CD4-positive, alpha-beta T cell treated with Interleukin-4 for 1 hour (primary cell): ENCODE measurements around the gene SLFN11.
"Not testable (repeated sequence)": the region's sequence is repeated elsewhere in the genome, so short reads cannot be mapped to it uniquely, and the experiment has no call there.

ENCODE experiments used
- DNase-seq, 2 donors: peaks; one replicate each; pipeline ENCODE4 v3.0.0-alpha.2; 2020 to 2022

The SLFN11 gene

DNA sequence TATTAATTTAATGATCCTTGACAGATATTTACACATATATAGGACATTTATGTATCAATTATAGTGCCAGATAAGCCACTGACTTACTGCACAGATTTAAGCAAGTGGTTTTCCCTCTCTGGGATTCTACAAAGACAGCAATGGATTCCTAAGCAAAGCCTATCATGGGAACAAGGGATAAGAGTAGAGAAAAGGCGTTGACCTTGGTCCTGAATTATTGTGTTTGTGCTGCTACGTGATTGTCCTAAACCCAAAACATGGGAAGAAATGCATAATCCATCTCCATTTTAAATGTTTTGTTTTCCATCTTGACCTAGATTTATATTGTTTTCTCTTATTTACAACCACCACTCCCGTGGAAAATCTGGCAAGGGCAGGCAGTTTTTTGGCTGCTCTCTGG is 14.0 kb downstream of the SLFN11 start:
- DNase-seq: no peak

DNA sequence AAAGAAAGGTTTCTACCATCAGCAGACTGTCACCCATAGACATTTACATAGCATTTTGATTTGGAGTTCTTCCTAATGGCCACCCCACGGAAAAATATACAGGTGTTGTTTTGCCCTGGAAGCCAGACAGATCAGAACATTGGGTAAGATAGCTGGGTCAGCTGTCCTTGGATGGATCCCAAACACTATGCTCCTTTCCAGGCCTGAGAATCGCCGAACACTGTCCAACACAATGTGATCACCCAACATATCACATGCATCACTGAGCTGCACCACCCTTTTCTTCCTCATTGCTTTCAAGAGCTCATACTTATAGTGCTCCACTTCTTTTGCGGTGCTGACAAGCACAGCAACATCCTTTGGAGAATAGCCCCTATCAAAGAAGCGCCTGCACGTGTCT is 21.1 kb downstream of the SLFN11 start:
- no peak for DNase-seq

DNA sequence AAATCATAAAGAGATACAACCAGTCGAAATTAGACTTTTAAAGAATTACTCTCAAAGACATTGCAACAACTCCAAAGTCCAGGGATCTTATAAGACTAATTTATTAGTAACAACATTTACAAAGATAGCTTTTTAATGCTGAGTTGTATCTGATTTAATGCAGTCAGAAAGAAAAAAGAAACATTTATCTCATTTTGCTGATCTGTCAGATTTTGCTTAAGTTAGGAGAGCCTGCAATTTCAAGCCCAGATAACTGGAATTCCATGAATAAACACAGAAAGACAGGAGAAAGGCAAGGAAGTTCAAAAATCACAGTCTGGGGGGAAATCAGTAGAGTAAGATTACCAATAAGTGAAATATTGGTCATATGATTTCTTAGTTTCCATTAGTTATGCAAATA is 22.9 kb downstream of the SLFN11 start:
- no peak for DNase-seq

DNA sequence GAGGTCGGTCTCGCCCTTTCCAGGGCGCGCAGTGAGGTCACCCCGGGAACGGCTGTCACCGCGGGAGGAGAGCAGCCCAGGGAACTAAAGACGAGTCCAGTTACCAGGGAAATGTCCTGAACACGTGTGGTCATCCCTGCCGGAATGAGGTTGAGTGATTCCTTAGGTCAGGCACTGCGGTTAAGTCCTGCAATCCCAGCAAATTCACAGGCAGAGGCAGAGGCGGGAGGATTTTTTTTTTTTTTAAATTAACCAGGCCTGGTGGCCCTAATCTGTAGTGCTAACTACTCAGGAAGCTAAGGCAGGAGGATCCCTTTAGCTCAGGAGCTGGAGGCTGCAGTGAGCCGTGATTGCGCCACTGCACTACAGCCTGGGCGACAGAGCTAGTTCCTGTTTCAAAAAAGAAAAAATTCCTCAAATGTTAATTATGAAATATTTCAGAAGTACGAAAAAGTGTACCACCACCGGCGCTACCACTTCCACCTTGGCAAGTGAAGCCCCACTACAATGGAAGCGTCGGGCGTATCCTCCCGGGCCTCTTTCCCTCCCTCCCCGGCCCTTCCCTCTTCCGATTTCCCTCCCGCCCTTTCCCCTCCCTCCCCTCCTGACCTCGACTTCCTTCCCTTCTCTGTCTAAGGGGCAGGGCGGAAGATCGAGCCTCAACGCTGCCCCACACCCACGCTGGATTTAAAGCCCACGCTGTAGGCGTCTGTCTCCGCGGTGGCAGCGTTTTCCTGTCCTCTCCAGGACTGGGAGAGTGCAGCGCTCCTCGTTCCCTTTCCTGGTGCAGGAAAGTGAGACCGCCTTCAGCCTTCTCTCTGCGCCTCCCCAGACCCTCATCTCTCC is 27.3 kb downstream of the SLFN11 start:
- peak; percentile 53 to 67 for DNase-seq

DNA sequence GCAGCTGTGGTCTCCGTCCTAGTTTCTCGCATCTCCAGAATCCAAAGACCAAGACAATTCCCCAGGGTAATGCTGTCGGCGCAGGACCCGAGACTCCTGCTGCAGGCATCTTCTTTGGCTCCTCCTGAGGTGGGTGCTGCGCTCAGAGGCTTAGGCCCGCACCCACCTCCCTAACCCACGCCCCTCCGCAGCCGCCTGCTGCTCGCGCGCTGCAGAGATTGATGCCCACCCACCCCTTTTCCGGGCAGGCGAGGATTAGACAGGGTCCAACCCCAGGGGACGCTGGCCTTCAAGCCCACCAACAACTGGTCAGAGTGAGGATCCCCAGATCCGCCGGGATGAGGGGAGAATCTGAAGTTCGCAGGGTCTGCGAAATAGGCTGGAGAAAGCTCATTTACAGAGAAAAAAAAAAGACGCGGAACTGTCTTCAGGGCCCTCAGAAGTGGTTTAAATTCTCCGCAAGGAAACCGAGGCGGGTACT is 27.9 kb downstream of the SLFN11 start:
- no peak for DNase-seq

DNA sequence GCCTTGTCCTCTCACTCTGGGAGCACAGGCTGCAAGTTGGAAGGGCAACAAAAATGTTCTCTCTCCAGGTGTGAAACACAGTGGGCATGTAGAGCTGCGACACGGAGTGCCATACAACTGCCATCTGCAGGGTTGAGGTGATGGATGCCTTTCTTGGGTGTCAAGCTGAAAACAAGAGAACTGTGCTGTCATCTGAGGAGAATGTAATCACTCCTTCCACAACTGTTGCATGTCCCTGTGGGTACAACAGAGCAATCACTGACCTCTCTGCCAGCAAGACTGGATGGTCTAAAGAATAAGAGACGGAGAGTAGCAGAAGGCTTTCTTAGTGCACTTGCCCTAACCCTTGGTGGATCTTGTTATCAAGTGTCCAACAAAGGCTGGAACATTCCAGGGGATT is 29.2 kb downstream of the SLFN11 start:
- no peak for DNase-seq

DNA sequence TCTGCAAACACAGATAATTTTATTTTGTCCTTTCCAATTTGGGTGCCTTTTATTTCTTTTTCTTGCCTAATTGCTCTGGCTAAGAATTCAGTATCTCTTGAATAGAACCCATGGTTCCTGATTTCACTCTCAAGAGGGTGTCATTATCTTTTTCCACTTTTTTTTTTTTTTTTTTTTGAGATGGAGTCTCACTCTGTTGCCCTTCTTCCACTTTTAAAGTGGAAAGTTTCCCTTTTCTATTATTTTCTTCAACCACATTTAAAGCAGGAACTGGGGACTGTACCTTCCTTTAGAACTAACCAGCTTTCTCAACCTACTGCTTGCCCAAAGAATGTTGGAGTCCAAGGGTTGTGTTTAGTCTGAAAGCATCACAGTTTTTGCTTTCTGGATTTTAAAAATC is 31.1 kb downstream of the SLFN11 start:
- DNase-seq: no peak

DNA sequence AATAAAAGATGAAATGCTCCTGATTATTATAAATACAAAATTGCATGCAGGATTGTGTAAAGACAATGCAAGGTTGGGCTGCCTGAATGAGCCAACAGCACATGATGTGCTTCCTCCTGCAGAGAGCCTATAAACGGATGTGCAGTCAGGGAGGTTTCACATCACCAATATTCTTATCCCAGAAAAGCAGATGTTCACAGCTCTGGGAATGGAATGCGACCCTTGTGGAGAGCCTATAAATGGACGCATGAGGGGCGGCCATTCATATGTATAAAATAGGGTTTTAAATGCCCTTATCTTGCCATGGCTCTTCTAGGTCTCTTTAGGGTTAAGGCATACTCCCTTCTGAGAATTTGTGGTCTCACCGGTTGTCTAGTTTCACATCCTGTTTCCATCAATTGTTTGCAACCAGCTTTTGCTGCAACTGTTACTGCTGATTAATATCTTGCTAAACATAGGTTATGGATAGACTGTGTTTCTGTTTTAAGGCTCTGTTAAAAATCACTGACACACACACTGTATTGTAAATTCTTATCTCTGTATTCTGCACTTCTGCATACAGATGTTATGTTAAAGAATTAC is 31.9 kb downstream of the SLFN11 start:
- peak; percentile 31 to 62 for DNase-seq

DNA sequence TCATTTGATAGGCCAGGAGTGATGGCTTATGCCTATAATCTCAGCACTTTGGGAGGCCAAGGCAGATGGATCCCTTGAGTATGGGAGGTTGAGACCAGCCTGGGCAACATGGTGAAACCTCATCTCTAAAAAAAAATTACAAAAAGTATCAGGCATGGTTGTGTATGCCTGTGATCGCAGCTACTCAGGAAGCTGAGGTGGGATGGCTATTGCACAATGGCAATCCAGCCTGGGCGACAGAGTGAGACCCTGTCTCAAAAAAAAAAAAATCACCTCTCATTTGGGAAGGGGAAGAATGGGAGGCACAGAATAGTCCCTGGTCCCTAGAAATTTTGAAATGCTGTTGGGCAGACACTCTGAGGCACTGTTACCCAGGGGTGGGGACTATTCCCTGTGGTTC is 35.2 kb downstream of the SLFN11 start:
- no peak for DNase-seq

DNA sequence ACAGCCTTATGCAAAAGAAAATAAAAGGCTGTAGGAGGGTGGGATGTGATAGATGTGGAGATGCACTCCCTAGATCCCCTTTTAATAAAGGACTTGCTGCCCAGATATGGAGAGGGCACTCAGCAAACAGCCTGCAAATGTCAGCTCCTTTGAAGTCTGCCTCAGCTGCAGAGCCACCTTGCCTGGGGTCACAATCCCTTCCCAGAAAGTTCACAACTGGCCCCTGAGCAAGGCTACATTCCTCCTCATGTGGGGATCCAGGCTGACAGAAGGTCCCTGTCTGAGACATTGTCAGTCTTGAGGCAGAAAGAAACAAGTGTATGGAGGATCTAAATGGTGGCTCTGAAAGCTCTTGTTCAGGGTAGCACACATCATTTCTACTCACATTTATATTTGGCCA is 36.1 kb downstream of the SLFN11 start:
- DNase-seq: no peak

DNA sequence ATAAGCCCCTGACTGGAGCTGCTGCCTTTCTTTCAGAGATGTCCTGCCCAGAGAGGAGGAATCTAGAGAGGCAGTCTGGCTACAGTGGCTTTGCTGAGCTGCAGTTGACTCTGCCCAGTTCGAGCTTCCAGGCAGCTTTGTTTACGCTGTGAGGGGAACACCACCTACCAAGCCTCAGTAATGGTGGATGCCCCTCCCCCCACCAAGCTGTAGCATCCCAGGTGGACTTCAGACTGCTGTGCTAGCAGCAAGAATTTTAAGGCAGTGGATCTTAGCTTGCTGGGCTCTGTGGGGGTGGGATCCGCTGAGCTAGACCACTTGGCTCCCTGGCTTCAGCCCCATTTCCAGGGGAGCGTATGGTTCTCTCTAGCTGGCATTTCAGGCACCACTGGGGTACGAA is 39.8 kb downstream of the SLFN11 start:
- DNase-seq: not testable (repeated sequence)

DNA sequence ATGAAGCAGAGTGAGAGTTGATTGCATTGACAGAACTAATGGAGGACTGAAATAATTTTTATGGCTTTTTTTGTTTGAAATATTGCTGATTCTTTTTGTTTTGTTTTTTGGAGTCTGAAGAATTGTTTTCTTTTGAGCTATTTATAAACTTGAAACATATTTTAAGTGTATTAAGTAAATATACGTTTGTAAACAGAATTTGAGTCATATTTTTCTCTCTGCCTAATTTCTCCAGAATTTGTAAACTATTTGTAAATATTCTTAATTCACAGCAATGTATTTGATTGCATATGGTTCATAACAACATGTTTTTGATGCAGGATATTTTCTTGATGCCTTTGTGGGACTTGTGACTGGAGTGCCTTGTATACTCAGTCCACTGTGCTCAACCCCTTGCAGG is 50.7 kb downstream of the SLFN11 start:
- no peak for DNase-seq

DNA sequence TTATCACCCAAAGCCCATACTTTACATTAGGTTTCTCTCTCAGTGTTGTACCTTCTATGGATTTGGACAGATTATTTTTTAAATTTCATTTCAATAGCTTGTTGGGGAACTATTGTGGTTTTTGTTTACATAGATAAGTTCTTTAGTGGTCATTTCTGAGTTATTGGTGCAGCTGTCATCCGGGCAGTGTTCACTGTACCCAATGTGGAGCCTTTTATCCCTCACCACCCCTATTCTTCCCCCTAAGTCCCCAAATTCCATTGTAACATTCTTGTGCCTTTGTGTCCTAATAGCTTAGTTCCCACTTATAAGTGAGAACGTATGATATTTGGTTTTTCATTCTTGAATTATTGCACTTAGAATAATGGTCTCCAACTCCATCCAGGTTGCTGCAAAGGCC is 57.5 kb downstream of the SLFN11 start:
- DNase-seq: no peak

DNA sequence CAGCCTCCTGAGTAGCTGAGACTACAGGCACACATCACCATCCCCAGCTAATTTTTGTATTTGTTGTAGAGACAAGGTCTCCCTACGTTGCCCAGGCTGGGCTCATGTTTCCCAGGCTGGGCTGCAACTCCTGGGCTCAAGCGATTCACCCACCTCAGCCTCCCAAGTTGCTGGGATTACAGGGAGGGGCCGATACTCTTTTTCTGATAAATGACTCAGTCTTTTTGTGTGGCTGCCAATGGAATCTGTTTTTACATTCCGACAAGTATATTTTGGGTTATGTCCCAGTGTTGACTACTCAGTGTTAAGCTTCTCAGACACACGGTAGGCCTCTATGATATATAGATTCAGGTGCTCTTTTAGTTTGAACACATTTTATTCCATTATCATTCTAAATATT is 58.1 kb downstream of the SLFN11 start:
- no peak for DNase-seq

DNA sequence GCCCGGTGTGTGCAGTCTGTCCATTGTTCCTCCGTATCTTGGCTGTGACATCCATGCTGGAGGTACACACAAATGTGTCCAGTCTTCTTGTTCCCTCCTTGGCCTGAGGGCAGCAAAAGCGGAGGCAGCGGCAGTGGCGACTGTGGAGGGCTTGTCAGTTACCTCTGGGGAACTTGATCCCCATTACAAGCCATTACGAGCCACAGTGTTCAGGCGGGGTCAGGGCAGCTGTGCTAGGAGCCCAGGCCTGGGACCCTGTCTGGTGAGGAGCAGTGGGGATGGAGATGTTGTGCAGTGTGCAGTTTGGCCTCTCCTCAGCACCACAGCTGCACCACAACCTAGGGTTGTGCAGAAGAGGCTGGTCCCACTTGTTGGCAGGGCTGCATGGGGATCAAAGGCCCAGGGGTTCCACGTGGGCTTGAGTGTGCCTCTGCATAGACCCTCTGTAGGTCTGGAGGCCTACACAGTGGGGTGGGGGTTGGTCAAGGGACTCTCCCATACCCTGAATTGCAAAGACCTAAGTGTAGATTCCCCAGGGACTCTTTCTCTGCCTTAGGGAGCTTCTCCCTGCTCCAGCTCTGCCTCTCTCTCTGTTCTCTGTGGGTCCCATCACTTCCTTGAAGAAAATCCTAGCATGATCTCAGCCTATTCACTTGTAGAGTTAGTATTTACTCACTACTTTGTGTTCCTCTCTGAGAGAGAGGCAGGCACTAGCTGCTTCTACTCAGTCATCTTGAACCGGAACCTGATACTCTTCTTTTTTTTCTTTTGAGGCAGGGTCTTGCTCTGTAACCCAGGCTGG is 58.8 kb downstream of the SLFN11 start:
- no peak for DNase-seq

DNA sequence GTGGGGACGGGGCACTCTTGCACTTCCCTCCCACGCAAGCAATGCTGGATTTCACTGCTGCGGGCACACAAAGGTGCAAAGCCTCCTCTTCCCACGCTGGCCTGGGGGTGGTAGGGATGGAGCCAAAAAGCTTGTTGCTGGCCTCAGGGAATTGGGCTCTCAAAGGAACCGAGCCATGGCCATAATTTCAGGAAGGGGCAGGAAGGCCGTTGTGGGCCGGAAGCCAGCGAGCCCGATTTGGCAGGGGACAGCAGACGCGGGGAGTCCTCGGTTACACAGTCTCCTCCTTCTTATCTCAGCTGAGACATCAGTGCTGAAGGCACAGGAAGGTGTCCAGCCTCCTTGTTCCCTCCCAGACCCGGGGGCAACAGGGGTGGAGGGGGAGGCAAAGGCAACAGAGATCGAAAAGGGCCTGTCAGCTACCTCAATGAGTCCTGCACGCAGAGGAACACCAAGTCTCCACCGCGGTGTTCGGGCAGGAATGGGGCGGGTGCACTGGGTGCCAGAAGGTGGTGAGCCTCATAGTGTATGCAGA is 59.5 kb downstream of the SLFN11 start:
- DNase-seq: peak; percentile 12 to 15

DNA sequence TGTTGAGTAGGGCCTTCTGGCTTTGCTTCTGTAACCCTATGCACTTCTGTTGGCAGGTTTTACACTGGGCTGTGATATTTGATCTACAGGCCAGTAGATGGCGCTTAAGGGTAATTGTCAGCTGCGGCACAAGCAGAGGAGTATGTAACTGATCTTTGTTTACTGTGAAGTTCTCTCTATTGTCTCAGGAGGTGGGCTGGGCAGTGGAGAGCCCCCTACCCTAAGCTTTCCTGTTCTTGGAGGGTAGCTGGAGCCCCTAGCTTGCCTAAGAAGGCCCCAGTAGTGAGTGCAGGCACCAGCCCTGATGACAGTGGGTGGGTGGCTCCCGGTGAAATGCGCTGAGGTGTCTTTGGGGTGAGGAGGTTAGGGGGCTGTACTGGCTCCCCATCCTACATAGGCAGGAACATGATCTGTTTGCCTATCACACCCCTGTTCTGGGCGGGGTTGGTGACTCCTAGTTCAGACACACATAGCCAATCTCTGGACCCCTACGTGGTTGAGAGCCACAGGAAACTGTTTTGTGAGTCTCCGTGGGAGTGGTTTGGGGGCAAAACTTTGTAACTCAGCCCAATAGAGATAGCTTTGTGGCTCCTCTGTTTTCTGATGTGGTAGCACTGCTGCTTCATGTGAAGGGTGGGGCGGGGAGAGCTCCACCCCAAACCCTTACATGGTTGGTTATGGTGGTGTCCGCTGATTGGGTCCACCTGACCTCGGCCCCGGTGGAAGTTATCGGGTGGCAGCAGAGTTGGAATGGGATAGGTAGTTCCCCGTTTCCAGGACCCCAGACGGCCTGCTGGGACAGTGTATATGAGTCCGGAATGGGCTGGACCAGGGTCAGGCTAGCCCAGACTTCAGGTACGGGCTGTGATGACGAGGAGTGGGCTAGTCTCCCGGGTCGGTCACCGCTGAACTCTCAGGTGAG is 60.4 kb downstream of the SLFN11 start:
- peak; percentile 92 to 95 for DNase-seq

DNA sequence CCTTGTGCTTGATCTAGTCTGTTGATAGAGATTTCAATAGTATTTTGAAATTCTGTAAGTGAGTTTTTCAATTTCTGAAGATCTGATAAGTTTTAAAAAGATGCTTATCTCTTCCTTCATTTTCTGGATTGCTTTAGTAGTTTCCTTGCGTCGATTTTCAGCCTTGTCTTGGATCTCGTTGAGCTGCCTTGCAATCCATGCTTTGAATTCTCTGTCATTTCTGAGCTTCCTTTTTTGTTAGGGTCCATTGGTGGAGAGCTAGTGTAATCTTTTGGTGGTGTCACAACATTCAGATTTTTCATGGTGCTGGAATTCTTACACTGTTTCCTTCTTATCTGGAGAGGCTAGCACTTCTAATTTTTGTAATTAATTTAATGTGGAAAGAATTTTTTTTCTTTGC is 61.1 kb downstream of the SLFN11 start:
- DNase-seq: no peak

DNA sequence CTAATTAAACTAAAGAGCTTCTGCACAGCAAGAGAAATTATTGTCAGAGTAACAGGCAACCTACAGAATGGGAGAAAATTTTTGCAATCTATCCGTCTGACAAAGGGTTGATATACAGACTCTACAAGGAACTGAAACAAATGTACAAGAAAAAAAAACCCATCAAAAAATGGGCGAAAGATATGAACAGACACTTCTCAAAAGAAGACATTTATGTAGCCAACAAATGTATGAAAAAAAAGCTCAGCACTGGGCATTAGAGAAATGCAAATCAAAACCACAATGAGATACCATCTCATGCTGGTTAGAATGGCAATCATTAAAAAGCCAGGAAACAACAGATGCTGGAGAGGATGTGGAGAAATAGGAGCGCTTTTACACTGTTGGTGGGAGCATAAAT is 64.1 kb downstream of the SLFN11 start:
- DNase-seq: not testable (repeated sequence)
